NCI-H774 (cell line): ENCODE measurements around the gene F2R.
"Not testable (repeated sequence)": the region's sequence is repeated elsewhere in the genome, so short reads cannot be mapped to it uniquely, and the experiment has no call there.

Experiments used
- DNase-seq: peaks from one replicate; lab custom pipeline; 2025; lab: John Stamatoyannopoulos, UW

F2R gene

DNA sequence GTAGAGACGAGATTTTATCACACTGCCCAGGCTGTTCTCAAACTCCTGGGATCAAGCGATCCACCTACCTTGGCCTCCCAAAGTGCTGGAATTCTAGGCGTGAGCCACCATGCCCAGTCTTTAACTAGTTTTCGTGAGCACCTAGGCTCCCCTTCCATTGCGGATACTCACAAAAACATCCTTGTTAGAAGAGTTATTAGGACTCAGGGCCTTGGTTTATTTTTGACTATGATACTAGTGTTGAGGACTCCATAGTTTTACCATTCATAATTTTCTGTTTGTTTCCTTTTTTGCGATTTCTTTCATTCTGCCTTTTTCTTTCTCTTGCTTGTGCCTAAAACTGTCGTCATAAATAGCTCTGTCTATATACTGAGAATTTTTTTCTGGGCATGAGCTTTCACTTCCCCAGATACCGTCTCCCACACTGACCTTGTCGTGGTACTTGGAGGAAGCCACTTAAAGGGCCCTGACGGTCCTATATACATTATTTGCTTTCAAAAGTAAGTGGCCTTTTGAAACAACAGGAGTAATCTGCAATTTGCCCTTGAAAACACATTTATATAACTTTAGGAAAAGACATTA is 5.2 kb downstream of the F2R start:
- no peak for DNase-seq

DNA sequence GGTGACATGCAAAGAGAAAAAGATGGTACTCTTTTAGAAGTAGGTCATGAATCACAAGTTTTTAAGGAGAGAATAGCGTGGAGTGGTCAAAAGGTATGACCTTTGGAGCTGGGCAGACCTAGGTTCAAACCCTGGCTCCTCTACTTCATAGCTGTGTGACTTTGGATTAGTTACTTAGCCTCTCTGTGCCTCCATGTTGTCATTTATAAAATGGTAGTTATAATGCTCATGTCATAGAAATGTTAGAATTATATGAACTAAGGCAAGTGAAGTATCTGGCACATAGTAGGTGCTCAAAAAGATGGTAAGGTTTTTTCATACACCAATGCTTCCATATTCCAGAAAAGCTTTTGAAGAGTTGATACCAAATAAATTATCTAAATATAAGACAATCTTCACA is 7.3 kb downstream of the F2R start:
- DNase-seq: no peak

DNA sequence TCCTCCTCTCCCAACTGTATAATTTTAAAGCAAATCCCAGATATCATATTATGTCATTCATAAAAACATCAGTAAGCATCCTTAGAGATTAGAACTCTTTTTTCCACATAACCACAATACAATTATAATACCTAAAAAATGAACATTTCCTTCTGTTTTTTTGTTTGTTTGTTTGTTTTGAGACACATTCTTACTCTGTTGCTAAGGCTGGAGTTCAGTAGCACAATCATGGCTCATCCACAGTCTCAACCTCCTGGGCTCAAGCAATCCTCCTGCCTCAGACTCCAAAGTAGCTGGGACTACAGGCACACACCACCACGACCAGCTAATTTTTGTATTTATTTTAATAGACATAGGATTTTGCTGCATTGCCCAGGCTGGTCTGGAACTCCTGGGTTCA is 8.0 kb downstream of the F2R start:
- no peak for DNase-seq

DNA sequence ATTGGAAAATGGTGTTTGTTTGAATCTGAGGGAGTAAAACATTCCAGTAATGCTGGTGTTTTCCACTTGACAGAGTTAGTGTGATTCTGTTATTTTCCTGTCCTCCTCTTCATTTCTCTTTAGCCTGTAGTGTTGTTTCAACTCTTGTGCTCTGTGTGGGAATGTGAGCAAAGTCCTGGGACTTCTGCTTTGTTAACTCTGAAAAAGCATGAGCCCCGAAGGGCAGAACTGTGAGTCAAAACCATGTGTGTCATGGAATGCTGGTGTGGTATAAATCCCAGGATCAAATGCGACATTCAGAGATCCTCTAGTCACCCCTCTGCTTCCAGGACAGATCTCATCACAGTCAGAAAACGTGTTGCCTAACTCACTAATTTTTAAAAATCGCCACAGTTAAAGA is 8.9 kb downstream of the F2R start:
- no peak for DNase-seq

DNA sequence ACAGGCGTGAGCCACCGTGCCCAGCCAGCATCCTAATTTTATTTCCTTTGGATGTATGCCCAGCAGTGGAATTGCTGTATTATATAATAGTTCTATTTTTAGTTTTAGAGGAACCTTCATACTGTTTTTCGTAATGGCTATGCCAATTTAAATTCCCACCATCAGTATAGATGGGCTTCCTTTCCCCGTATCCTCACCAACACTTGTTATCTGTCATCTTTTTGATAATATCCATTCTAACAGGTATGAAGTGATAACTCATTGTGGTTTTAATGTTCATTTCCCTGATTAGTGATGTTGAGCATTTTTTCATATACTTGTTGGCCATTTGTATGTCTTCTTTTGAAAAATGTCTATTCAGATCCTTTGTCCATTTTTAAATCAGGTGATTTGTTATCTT is 13.0 kb downstream of the F2R start:
- no peak for DNase-seq

DNA sequence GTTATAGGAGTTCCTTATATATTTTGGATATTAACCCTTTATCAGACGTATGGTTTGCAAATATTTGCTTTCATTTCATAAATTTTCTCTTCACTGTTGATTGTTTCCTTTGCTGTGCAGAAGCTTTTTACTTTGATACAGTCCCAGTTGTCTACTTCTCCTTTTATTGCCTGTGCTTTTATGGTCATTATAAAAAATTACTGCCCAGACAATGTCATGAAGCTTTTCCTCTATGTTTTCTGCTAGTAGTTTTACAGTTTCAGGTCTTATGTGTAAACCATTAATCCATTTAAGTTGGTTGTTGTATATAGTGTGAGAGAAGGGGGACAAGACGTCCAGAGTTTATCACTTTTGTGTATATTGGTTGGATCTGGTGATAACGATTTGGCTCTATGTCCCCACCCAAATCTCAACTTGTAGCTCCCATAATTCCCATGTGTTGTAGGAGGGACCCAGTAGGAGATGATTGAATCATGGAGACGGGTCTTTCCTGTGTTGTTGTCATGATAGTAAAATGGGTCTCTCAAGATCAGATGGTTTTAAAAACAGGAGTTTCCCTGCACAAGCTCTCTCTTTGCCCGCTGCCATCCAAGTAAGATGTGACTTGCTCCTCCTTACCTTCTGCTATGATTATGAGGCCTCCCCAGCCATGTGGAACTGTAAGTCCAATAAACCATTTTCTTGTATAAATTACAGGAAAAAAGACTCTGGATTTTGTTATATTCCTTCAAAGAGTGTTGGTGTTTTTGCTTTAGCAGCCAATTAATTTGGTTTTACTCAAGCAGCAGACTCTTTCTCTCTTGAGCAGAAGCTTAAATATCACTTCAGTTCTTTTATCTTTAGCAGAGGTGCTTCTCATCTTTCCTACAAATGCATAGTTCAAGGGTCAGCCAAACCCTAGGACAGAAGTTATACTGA is 13.7 kb downstream of the F2R start:
- DNase-seq: no peak

DNA sequence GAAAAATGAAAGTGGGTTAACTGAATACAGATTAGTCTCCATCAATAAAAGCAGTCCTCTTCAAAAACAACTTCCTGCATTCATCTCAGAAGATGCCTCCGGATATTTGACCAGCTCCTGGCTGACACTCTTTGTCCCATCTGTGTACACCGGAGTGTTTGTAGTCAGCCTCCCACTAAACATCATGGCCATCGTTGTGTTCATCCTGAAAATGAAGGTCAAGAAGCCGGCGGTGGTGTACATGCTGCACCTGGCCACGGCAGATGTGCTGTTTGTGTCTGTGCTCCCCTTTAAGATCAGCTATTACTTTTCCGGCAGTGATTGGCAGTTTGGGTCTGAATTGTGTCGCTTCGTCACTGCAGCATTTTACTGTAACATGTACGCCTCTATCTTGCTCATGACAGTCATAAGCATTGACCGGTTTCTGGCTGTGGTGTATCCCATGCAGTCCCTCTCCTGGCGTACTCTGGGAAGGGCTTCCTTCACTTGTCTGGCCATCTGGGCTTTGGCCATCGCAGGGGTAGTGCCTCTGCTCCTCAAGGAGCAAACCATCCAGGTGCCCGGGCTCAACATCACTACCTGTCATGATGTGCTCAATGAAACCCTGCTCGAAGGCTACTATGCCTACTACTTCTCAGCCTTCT is 16.6 kb downstream of the F2R start:
- no peak for DNase-seq

DNA sequence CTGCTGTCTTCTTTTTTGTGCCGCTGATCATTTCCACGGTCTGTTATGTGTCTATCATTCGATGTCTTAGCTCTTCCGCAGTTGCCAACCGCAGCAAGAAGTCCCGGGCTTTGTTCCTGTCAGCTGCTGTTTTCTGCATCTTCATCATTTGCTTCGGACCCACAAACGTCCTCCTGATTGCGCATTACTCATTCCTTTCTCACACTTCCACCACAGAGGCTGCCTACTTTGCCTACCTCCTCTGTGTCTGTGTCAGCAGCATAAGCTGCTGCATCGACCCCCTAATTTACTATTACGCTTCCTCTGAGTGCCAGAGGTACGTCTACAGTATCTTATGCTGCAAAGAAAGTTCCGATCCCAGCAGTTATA is 17.1 kb downstream of the F2R start:
- DNase-seq: no peak

DNA sequence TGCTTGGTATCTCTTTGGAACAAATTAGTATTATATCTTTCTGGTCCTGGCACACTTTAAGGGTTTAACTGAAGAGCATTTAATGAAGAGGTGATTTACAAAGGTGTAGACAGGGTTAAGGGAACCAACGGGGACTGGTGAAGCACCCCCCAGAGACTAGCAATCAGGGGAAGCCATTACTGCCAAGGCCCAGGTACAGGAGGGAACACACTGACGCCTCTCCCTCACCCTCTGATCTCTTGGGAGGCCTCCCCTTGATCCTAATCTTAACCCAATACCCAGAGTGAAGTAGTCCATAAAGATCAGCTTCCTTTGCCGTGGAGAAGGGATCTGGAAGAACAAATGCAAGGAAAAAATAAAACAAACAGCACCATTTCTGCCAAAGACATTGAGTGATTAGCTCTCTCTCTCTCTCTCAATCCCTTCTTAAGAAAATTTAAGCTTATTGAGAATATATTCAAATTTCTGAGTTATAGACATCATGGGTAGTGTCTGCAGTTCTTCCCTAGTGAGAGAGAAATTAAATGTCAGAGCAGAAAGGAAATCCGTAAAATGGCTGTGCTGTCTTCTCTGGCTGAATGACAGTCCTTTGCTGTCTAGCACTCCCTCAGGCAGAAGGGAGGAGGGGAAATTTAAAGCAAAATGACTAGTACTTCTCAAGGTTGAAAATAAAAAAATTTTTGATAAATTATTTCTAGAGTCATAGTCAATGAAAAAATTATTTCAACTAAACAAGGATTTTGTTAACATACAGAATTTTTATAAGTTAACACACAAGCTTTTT is 20.0 kb downstream of the F2R start:
- DNase-seq: no peak

DNA sequence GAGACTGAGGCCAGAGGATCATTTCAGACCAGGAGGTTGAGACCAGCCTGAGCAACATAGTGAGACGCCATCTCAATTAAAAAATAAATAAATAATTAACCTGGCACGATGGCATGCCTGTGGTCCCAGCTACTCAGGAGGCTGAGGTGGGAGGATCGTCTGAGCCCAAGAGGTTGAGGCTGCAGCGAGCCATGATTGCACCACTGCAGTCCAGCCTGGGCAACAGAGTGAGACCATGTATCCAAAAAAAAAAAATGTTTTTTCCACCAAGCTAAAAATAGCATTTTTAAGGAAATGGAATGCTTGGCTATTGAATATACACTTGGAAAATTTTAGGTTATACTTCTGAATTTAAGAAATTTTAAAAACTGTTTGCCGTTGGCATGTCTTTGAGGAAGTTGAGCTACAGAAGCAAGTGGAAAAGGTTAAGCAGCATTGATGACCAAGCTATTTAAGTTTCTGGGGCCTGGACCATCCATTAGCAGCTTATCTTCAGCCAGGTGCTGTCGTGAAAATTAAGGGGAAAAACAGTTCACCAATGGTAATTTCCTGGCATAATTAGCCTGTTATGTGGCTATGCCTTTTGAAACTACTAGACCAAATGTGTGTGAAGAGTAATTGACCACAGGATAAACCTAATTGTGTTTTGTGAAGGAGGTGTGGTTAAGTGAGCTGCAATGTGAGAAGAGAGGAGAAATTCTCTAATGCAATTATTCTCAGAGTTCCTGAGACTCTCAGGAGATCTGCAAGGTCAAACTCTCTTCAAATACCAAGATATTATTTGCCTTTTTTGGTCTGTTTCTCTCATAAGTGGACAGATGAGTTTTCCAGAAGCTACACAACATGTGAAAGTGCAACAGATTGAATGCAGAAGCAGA is 21.0 kb downstream of the F2R start:
- DNase-seq: no peak

DNA sequence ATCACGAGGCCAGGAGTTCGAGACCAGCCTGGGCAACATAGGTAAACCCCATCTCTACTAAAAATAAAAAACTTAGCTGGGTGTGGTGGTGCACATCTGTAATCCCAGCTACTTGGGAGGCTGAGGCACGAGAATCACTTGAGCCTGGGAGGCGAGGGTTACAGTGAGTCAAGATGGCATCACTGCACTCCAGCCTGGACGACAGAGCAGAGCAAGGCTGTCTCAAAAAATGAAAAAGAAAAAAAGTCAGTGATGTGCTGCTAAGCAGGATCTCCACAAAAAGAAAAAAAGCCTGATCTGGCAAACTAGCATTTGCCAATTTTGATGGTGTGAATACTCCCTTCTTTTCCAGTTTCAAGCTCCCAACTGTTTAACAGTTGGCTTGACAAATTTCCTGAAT is 21.9 kb downstream of the F2R start:
- DNase-seq: no peak

DNA sequence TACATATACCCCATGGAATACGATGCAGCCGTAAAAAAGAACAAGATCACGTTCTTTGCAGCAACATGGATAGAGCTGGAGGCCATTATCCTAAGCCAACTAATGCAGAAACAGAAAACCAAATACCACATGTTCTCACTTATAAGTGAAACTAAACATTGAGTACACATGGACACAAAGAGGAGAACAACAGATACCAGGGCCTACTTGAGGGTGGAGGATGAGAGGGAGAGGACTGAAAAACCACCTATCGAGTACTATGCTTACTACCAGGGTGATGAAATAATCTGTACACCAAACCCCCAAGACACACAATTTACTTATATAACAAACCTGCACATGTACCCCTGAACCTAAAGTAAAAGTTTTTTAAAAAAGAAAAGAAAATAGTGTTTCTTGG is 25.6 kb downstream of the F2R start:
- not testable (repeated sequence) for DNase-seq

DNA sequence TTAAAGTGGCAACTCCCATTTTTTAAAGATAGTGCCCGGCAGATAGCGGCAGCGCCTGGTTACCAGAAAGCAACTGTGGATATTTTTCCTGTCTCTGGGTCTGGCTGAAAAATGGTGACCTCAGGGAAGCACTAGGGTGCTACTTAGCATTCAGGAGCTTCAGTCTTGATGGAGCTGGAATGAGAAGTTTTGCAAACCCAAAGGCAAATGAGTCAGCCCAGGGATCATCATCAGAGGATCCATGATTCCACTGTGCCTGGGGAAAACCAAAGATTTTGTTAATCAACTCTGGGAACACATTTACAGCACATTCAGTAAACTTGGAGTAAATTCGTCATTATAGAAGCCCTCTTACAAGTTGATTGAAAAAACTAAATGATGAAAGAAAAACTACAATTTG is 26.7 kb downstream of the F2R start:
- DNase-seq: no peak

DNA sequence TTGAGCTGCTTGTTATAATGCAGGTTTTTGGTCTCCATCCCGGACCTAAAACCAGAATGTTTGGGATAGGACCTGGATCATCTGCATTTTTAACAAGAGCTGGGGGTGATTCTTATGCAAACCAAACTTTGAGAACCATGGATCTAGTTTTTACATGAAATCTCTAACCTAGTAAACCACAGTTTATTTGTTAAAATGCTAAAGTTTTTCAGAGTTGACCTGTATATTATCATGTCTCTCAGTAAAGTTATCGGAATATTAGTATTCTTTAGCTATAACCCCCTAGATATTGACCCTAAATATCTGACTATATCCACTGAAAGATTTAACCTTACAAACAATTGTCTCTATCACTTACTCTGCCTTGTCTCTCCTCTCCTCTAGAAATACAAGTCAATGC is 28.7 kb downstream of the F2R start:
- DNase-seq: no peak

DNA sequence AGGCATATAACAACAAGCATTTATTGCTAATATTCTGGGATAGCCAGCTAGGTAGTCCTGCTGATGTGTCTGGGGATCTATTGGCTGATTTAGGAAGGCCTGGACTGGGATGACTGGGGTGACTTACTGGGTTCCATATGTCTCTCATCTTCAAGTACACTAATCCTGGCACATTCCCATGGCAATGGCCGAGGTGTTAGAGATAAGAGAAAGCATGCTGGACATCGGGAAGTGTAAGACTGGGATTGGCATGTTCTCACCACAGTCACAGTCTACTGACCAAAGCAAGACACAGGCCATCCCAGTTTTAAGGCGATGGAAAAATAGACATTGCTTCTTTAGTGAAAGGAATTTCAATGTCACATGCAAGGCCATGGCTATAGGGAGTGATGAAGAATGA is 29.7 kb downstream of the F2R start:
- DNase-seq: no peak

DNA sequence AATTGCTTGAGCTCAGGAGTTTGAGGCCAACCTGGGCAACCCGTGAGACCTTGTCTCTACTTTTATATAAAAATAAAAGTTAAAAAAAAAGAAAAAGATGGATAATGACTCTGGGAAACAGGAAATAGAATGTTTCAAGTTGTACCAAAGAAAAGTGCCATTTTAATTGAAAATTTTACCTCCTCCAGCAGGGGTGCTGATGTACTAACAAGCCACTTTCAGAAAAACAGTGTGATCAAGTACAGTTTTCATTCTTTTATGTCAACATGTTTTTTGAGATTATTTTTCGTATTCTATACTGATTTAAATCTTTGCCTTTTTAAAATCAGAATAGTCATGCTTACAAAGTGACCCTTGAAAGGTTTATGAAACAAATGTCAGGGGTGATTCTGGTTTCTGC is 30.8 kb downstream of the F2R start:
- DNase-seq: no peak

DNA sequence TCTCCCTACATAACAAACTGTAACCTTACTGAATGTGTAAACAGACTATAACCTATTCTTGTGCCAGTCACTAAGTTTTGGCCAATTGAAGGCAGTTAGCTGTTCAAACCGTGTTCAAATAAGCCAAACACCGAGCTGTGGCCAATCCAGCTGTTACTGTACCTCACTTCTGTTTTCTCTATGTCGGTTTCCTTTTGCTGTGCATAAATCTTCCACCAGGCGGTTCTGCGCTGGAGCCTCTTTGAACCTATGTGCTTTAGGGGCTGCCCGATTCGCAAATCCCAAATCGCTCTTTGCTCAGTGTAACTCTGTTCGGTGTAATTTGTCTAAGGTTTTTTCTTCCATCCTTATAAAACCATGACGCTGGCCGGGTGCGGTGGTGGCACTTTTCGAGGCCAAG is 31.8 kb downstream of the F2R start:
- DNase-seq: no peak

DNA sequence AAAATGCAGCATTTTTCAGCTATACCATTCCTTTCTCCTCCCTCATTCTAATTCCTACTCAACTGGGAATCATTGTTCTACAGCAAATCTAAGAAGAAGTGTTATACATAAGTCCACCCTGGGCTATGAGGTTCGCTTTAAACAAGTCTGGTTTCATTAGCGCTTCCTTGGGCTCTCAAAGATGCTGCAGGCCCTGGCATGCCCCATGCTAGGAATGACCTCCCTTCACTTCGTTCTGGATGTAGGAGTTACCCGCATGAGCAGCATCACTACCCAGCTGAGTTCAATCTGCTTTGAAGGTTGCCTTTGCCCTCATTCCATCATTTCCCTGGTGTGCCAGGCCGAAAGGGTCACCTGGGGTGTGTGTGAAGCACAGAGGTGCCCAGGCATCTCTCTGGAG is 35.4 kb downstream of the F2R start:
- no peak for DNase-seq

DNA sequence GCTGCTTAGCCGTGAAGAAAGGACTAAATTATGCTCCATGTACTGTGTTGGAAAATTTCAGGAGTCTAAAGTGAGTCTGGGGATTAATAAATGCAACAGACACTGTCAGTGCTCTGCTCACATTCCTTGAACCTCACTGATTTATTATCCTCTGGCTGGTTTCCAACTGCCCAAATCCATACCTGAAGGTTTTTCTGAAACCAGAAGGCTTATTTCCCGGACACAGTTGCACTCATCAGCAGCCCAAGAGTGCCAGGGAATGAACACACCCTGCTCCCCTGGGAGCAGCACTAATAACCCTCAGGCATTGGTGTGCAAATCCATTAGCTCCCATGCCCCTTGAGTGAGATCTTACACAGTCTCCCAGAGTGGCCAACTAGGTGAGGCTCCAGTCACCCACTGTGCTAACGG is 38.7 kb downstream of the F2R start:
- no peak for DNase-seq

DNA sequence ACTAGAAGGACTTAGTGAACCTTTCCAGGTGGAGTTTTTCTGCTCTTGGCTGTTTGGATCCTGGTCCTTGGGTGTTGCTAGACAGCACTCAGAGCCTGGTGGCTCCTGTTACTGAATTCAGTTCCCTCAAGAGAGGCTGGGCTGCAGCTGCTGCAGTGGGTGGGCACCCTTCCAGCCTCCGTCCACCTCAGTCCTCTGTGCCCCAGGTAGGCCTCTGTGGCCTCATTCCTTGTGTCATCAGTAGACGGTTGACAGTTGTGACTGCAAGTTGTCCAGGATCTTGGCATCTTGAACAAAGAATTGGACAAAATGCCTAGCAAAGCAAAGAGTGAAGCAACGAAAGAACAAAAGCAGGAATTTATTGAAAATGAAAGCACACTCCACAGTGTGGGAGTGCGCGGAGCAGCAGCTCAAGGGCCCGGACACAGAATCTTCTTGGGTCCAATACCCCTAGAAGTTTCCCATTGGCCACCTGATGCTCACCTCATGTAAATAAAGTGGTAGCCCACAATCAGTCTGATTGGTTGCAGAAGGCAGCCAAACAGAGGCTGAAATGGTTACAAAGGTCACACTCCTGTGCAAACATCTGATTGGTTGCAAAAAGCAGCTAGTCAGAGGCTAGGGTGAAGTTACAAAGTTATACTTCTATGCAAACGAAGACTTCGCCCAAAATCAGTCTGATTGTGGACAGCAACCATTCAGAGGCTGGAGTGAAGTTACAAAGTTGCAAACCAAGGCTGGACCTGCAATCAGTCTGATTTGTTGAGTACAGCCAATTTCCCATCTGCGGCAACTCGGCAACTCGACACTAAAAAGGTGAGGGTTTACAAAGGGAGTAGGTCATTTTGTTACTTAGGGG is 40.1 kb downstream of the F2R start:
- no peak for DNase-seq

DNA sequence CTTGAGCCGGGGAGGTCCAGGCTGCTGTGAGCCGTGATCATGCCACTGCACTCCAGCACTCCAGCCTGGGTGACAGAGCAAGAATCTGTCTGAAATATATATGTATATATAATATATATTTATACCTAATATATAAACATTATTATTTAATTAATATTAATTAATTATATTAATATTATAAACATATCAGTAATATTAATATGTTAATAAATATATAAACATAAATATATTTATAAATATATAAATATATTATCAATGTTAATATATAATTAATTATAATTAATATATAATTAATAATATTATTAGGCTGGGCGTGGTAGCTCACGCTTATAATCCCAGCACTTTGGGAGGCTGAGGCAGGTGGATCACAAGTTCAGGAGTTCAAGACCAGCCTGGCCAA is 41.1 kb downstream of the F2R start:
- DNase-seq: no peak
